Neural cell (in vitro differentiated cells): ENCODE data around the gene LSM14A. TPM values are rescaled to one million over a fixed set of nuclear protein-coding genes. Genes with fewer than 3 reads are reported as not detected.

Source experiments
- H2AFZ ChIP-seq: fragments of 200-600, 300-800 bp; sonication (generic), shearing (Covaris generic); 2 replicates; pipeline ENCODE4 v1.6.0; 2014; ENCODE audit warnings: low read depth, mild to moderate bottlenecking, antibody characterized with exemption, low read length, moderate library complexity
- H3F3A ChIP-seq: fragments of 200-600 bp; shearing (Covaris generic); 2 replicates; pipeline ENCODE4 v1.6.1; 2016; ENCODE audit warnings: mild to moderate bottlenecking, moderate library complexity, mixed read lengths, antibody characterized with exemption, low read length; ENCODE audit not compliant: insufficient read depth, poor library complexity, severe bottlenecking
- H3K27ac ChIP-seq: fragments of 200-600, 300-800 bp; sonication (generic), shearing (Covaris generic); 2 replicates; pipeline ENCODE4 v1.5.1; 2014; ENCODE audit warnings: mild to moderate bottlenecking, low read length, moderate library complexity
- H3K27me3 ChIP-seq: fragments of 300-800, 200-600 bp; sonication (generic), shearing (Covaris generic); 2 replicates; pipeline ENCODE4 v1.6.0; 2014; ENCODE audit warnings: mild to moderate bottlenecking, low read depth, low read length, moderate library complexity; ENCODE audit not compliant: insufficient read depth
- H3K36me3 ChIP-seq: fragments of 300-800, 200-600 bp; sonication (generic), shearing (Covaris generic); 2 replicates; pipeline ENCODE4 v1.5.1; 2014; ENCODE audit warnings: mild to moderate bottlenecking, antibody characterized with exemption, low read length, moderate library complexity; ENCODE audit not compliant: insufficient read depth
- H3K4me2 ChIP-seq: fragments of 300-800, 200-600 bp; sonication (generic), shearing (Covaris generic); 2 replicates; pipeline ENCODE4 v1.6.0; 2014; ENCODE audit warnings: mild to moderate bottlenecking, low read length
- H3K4me3 ChIP-seq: fragments of 300-800, 200-600 bp; sonication (generic), shearing (Covaris generic); 2 replicates; pipeline ENCODE4 v1.5.1; 2014; ENCODE audit warnings: mild to moderate bottlenecking, low read length, moderate library complexity
- H3K79me2 ChIP-seq: fragments of 200-600 bp; shearing (Covaris generic); replicated peaks from 2 replicates; pipeline ENCODE4 v1.6.0; 2014; ENCODE audit warnings: mild to moderate bottlenecking, low read length, moderate library complexity; ENCODE audit not compliant: insufficient read depth
- H3K9ac ChIP-seq: fragments of 300-800, 200-600 bp; sonication (generic), shearing (Covaris generic); 2 replicates; pipeline ENCODE4 v1.6.1; 2016; ENCODE audit warnings: mild to moderate bottlenecking, low read length, mixed read lengths
- H3K9me2 ChIP-seq: fragments of 200-600 bp; shearing (Covaris generic); 2 replicates; pipeline ENCODE4 v1.6.1; 2016; ENCODE audit warnings: mild to moderate bottlenecking, low read length, mixed read lengths; ENCODE audit not compliant: insufficient read depth
- H3K9me3 ChIP-seq: fragments of 200-600, 300-800 bp; sonication (generic), shearing (Covaris generic); 2 replicates; pipeline ENCODE4 v1.6.1; 2016; ENCODE audit warnings: mild to moderate bottlenecking, mixed run types, low read length, moderate library complexity, mixed read lengths
- H4K20me1 ChIP-seq: fragments of 200-600 bp; shearing (Covaris generic); 2 replicates; pipeline ENCODE4 v1.6.1; 2016; ENCODE audit warnings: mild to moderate bottlenecking, mixed run types; ENCODE audit not compliant: insufficient read depth
- CTCF ChIP-seq: fragments of 450-650 bp; IDR thresholded peaks from 2 replicates; pipeline ENCODE4 v1.5.1; 2014; ENCODE audit warnings: antibody characterized with exemption, mild to moderate bottlenecking, moderate library complexity; ENCODE audit not compliant: poor library complexity, severe bottlenecking
- EP300 ChIP-seq: fragments of 450-650 bp; conservative IDR thresholded peaks from 2 replicates; pipeline ENCODE4 v1.6.1; 2014; ENCODE audit warnings: antibody characterized with exemption, mild to moderate bottlenecking, moderate library complexity; ENCODE audit not compliant: poor library complexity, severe bottlenecking
- EZH2 ChIP-seq: fragments of 200-600, 300-800 bp; shearing (Covaris generic), sonication (generic); IDR thresholded peaks from 2 replicates; pipeline ENCODE4 v1.6.1; 2014; ENCODE audit warnings: antibody characterized with exemption, low read length, borderline replicate concordance, mild to moderate bottlenecking; ENCODE audit not compliant: insufficient read depth, poor library complexity, severe bottlenecking
- MXI1 ChIP-seq: fragments of 450-650 bp; conservative IDR thresholded peaks from 2 replicates; pipeline ENCODE4 v1.6.1; 2014; ENCODE audit warnings: antibody characterized with exemption, mild to moderate bottlenecking; ENCODE audit not compliant: poor library complexity, severe bottlenecking
- POLR2AphosphoS5 ChIP-seq: IDR thresholded peaks from 2 replicates; pipeline ENCODE4 v1.6.1; 2012
- RAD21 ChIP-seq: fragments of 450-650 bp; conservative IDR thresholded peaks from 2 replicates; pipeline ENCODE4 v1.6.1; 2014; ENCODE audit warnings: antibody characterized with exemption, mild to moderate bottlenecking, moderate library complexity
- REST ChIP-seq: IDR thresholded peaks from 2 replicates; pipeline ENCODE4 v1.6.1; 2012; ENCODE audit warnings: borderline replicate concordance
- SMC3 ChIP-seq: fragments of 450-650 bp; conservative IDR thresholded peaks from 2 replicates; pipeline ENCODE4 v1.6.1; 2014; ENCODE audit warnings: antibody characterized with exemption, mild to moderate bottlenecking, moderate library complexity; ENCODE audit not compliant: poor library complexity
- TAF1 ChIP-seq: IDR thresholded peaks from 2 replicates; pipeline ENCODE4 v1.6.1; 2012; ENCODE audit warnings: low read depth
- polyA plus RNA-seq: library from polyadenylated mRNA; depleted of rRNA; stranded (reverse); fragments of >200 nt; gene quantifications from 2 replicates; pipeline ENCODE4 v1.2.3, GENCODE V29; 2014

LSM14A gene
- polyA plus RNA-seq, 1 donor from 2014 or later: 104 TPM

GRCh38 chr19:34261334-34262109, 89.2 kb downstream of the LSM14A start:
- no peak for TF ChIP-seq EP300
- TF ChIP-seq CTCF: no peak
- no peak for TF ChIP-seq RAD21
- TF ChIP-seq POLR2AphosphoS5: no peak
- no peak for TF ChIP-seq MXI1
- TF ChIP-seq REST: no peak
- no peak overlapping the region for H3K4me2 ChIP-seq
- H4K20me1 ChIP-seq: no peaks in the 10 kb centered on the region
- H3K27me3 ChIP-seq: no peaks in the 10 kb centered on the region
- H3K27ac ChIP-seq: no peak overlapping the region
- H3K4me3 ChIP-seq: no peak overlapping the region
- H3F3A ChIP-seq: no peaks in the 10 kb centered on the region
- H2AFZ ChIP-seq: no peak overlapping the region
- peaks cover 17% of the 10 kb centered on the region for H3K79me2 ChIP-seq
- H3K36me3 ChIP-seq: no peaks in the 10 kb centered on the region
- no peak overlapping the region for H3K9ac ChIP-seq
- H3K9me2 ChIP-seq: no peaks in the 10 kb centered on the region
- H3K9me3 ChIP-seq: no peaks in the 10 kb centered on the region

GRCh38 chr19:34263745-34264237, 91.5 kb downstream of the LSM14A start:
- H2AFZ ChIP-seq: no peak overlapping the region
- TF ChIP-seq EP300 (no peak), RAD21 (no peak), REST (no peak), POLR2AphosphoS5 (no peak), CTCF (no peak), EZH2 (no peak), SMC3 (no peak), MXI1 (no peak), TAF1 (no peak)
- no peaks in the 10 kb centered on the region for H3K27me3 ChIP-seq
- H3F3A ChIP-seq: no peaks in the 10 kb centered on the region
- H3K79me2 ChIP-seq: peaks cover 15% of the 10 kb centered on the region
- H3K4me2 ChIP-seq: no peak overlapping the region
- no peak overlapping the region for H3K4me3 ChIP-seq
- no peak overlapping the region for H3K27ac ChIP-seq
- no peaks in the 10 kb centered on the region for H3K9me3 ChIP-seq
- no peaks in the 10 kb centered on the region for H4K20me1 ChIP-seq
- H3K9me2 ChIP-seq: no peaks in the 10 kb centered on the region
- no peaks in the 10 kb centered on the region for H3K36me3 ChIP-seq
- no peak overlapping the region for H3K9ac ChIP-seq
